Subcutaneous adipose tissue (tissue), 4 donors: ENCODE measurements around the gene DNAJC1. TPM values are rescaled to one million over a fixed set of nuclear protein-coding genes. Genes with fewer than 3 reads are reported as not detected.

Experiments
- CTCF ChIP-seq: fragments of 450-650 bp; IDR thresholded peaks from one replicate; pipeline ENCODE4 v1.5.1; 2016; ENCODE audit warnings: low read depth, mild to moderate bottlenecking, control low read depth, antibody characterized with exemption, moderate library complexity
- total RNA-seq, 4 donors: library from RNA; depleted of rRNA; stranded (reverse); fragments of >200 nt; gene quantifications; one replicate each; pipeline ENCODE4 v1.1.0, GENCODE V29; 2016

DNAJC1 gene
- total RNA-seq, 4 donors from 2014 or later, result 24.0 to 75.8 (median 56.0) TPM

- TF ChIP-seq CTCF, result no peak
These were observed 74.5 kb downstream of the DNAJC1 start for GRCh38 chr10:21929070-21929469.

- TF ChIP-seq CTCF, result no peak
These were observed 75.7 kb downstream of the DNAJC1 start for GRCh38 chr10:21927631-21928353.

GRCh38 chr10:21926949-21927348, 76.6 kb downstream of the DNAJC1 start:
- no peak for TF ChIP-seq CTCF

- no peak for TF ChIP-seq CTCF
These were observed 77.1 kb downstream of the DNAJC1 start for GRCh38 chr10:21926358-21926925.

- TF ChIP-seq CTCF, result no peak
These were observed 77.7 kb downstream of the DNAJC1 start for GRCh38 chr10:21925851-21926250.

- no peak for TF ChIP-seq CTCF
These were observed 79.0 kb downstream of the DNAJC1 start for GRCh38 chr10:21924511-21924910.

- no peak for TF ChIP-seq CTCF
These were observed 82.9 kb downstream of the DNAJC1 start for GRCh38 chr10:21920633-21921032.
